ENCODE data around the gene SLC24A3. TPM values are rescaled to one million over a fixed set of nuclear protein-coding genes. Genes with fewer than 3 reads are reported as not detected.

The SLC24A3 gene
- polyA plus RNA-seq, 3 donors = 3.0 to 4.5 (median 3.1) TPM

DNA sequence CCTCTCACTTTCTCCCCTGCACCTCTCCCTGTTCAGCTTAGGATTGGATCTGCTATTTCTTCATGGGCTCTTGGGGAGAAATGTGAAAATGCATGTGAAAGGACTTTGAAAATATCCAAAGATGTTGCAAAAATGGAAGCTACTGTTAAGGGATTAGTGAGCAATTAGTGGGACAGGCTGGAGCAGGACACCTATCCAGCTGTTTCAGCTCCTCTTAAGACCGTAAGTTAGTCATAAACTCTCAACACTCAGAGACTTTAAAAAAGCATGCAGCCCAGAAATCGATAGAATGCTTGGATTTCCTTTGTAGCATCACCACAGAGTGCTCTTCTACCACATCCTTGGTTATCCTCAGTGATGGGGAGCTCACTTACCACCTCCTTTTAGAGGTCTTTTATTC, 88.7 kb downstream of the SLC24A3 start:
- no peak for DNase-seq

DNA sequence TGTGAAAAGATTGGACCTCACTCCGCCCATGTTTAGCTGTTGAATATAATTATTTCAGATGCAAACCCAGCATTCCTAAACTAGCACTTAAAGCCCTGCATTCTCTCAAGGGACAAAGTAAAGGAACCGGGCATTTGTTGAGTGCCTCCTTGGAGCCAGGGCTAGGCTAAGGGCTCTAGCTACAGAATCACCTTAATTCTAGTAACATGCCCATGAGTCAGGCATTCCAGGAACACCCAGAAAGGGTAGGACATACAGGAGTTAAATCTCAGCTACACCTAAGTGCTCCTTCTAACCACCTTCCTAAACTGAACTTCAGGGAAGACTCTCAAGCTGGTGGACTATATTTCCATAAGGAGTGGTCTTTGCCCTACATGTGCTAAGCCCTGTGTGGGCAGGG, 89.4 kb downstream of the SLC24A3 start:
- DNase-seq = no peak

DNA sequence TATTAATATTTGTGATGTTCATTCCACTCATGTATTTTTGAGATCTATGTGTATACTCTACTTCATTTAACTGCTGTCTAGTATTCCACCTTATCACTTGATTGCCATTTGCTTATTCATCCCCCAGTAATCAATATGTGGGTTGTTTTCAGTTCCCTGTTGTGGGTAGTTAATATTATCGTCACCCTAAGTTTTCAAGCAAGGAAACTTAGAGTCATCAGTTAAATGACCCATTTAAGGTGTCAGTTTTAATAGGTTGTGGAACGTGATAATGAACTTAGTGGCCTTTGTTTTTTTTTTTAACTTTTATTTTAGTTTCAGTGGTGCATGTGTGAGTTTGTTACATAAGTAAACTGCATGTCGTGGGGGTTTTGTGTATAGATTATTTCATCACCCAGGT, 90.3 kb downstream of the SLC24A3 start:
- DNase-seq = no peak

DNA sequence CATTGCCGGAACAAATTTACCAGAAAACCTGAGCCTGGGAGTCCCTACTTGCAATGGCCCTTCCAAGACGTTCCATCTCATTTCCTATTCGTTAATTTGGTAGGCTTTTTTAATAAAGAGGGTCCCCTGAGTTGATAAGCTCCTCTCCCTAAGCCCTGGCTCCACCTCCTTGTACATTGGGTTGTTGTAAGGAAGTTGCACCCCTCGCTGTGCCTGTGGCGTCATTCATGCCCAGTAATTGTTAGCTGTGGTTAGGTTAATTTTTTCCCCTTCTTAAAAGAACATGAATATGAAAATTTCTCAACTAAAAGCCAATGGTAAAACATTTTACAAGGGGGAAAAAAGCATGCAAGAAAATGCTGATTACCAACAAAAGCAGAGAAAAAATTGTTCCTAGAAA, 91.9 kb downstream of the SLC24A3 start:
- DNase-seq = no peak

DNA sequence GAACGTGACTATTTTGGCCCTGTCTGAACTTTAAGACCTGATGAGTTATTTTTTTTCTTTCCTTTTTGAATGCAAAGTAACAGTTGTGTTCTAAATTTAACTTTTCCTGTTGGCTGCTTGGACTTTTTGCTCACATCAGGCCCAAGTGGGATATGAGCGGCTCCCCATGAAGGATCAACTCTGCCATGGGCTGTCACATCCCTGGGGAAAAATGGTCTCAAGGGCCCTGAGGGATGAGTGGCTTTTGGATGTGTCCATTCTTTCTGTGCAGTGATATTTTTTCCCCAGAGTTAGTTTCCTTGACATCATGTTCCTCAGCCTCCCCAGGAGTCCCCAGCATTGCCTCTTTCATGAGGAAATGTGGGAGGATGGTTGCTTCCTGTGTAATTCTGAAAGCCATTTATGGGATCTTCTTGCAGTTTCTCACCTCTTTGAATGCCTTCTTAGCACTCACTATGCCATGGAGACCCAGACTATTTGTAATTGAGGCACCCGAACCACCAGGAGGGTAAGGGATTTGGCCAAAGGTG, 92.5 kb downstream of the SLC24A3 start:
- DNase-seq = no peak

DNA sequence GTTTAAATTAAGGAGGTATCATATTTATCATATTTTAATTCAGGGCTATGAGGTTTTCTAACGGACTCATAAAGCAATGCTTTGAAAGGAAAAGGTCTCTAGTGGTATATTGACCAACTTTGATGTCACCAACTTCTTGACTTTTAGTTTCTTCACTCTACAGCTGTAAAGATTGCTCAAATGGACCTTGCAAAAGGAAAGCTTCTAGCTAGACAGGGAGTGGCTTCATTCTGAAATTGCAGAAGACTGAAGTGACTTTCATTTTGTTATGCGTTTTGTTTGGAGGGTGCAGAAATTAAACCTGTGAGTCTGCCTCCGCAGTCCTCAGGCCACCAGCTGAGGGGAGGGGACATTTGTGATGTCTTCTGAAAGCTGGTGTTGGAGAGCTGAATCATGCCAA, 95.7 kb downstream of the SLC24A3 start:
- no peak for DNase-seq

DNA sequence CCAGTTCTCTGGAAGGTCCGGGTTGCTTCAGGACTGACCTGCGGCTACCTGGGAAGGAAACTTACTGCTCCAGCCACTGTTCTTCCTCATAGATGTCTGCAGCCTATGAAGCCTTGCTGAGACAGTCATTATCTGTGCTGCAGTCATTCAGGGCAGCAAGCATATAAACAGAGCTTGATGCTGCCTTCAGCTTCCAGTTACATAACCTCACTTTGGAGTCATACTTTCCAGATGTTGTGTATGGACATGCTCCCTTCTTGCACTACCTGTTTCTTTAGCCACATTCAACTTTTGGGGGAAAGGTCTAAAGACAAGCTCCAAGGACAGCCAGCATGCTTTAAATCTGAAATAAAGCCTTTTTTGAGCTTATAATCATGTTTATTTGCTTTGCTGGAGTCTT, 98.1 kb downstream of the SLC24A3 start:
- no peak for DNase-seq

DNA sequence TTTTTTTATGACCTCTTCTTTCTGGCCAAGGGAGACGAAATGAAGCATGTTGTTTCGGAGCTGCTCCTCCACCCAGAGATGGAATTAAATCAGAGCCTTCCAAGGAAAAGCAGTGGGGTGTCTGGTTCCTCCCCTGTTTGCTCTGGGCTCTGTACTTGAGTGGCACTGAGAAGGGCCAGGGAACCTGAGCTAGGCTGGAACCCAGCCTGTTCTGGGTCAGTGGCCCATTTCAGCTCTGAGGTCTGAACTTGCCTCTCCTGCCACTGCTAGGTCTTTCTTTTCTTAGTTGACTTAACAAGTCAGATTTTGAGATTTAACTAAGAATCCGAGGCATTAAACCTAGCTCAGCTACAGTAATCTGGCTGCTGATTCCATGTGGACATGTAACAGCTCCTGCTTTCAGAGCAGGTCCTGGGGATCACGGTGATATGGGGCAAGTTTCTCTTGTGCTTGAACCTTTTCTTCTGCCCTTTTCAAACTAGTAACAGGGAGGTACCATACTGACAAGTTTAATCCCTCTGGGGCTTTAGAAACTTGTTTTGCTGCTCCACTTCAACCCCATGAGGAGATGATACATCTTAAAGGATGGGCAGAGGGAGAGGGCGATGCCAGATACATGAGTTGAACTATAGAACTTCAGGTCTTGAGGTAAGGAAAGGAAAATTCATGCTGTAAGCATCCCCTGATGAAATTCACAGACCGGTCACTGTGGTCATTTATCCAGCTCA, 101.1 kb downstream of the SLC24A3 start:
- no peak for DNase-seq

DNA sequence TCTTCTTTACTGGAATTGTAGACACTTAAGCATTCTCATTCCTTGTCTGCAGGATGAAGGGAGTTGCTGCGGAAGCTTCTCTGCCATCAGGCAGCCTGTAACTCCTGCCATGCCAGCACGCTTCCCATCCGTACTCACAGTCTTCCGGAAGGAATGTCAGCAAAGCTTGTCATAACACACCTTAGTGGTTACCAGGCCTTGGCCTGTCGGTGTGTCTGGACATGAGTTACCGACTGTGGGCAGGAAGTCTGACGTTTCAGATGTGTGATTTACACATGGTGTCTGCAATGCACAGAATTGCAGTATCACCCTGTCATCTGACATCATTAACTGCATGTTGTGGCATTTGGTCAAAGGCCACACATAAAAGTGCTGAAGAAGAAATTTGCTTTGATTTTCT, 102.2 kb downstream of the SLC24A3 start:
- no peak for DNase-seq

DNA sequence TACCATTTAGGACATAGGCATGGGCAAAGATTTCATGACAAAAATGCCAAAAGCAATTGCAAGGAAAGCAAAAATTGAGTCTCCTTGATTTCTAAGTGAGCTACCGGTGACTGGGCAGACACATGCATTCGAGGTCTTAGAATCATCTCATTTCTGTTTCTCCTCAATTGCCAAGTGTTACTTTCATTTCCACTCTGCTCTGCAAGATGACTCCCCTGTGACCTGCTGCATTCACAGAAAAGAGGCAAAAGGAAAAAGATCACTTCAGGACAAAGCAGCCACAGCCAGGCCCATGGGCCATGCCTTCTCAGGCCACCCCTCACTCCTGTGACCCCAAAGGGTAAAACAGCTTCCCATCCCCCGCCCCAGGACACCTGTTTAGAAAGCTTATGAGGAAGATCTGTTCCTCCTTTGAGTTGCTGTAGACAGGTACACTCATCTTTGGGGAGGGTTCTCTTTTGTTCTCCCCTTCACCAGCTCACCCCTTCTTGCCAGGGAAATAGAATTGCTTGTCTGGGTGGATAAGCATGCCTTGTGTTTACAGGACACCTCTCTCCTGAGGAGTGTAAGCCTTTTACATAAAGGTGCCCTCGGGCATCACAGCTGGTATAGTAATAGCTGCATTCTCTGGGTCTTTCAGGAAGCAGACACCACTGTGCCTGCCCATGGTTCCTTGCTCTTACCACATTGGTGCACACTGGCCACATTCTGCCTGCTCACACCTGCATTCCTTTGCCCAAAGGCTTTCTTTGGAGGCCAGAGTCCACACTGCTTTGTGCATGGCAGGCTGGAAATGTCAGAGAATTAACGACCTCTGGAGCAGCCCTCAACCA, 105.0 kb downstream of the SLC24A3 start:
- no peak for DNase-seq

DNA sequence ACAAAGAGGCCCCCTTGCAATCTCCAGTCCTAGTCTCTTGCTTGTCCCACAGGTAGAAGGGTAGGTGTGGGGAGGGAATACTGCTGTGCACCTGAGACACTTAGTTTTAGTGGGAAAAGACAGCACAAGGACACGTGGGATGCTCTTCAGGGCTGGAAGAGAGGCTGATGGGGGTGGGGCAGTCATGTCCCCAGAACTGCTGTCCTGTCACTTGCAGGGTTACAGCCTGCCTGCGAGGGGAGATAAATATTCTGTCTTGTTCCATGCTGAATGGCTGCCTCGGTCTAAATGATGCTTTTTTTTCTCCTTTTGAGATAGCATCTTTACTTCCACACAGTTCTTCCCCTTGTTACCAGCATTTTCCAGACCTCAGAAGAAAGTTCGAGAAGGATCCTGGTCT, 106.2 kb downstream of the SLC24A3 start:
- DNase-seq = no peak

DNA sequence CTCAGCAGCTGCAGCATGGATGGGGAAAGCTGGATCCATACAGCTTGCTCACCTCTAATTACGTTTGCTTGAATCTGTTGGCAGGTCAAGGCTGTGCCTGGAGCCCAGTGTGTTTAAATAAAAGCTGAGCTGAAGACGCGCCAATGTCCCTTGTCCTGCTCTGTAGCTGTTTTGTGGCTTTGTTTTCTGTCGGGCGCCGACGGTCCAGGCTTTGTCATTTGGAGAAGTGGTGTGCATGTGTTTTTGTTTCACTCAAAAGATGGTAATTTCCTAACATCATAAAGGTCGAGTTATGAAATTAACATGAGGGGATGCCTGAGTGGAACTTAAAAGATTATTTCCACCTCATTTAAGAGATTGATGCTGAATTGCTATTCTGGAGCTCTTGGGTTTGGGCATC, 107.6 kb downstream of the SLC24A3 start:
- DNase-seq = no peak

DNA sequence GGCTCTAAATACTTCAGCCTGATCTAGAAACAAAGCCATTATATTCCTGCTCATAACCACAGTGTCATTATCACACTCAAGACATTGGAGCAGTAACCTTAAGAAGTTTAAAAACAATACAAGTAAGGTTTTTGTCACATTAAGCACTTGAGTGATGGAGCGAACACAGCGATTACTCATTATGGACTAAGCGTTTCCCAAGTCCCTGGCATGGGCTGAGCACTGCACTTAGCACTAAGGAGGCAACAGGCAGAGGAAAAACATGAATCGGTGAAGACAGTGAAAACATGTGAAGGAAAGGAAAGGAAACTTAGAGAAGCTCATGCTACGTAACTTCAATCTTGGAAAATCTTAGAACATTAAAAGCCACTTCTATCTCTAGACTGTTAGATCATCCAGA, 108.7 kb downstream of the SLC24A3 start:
- no peak for DNase-seq

DNA sequence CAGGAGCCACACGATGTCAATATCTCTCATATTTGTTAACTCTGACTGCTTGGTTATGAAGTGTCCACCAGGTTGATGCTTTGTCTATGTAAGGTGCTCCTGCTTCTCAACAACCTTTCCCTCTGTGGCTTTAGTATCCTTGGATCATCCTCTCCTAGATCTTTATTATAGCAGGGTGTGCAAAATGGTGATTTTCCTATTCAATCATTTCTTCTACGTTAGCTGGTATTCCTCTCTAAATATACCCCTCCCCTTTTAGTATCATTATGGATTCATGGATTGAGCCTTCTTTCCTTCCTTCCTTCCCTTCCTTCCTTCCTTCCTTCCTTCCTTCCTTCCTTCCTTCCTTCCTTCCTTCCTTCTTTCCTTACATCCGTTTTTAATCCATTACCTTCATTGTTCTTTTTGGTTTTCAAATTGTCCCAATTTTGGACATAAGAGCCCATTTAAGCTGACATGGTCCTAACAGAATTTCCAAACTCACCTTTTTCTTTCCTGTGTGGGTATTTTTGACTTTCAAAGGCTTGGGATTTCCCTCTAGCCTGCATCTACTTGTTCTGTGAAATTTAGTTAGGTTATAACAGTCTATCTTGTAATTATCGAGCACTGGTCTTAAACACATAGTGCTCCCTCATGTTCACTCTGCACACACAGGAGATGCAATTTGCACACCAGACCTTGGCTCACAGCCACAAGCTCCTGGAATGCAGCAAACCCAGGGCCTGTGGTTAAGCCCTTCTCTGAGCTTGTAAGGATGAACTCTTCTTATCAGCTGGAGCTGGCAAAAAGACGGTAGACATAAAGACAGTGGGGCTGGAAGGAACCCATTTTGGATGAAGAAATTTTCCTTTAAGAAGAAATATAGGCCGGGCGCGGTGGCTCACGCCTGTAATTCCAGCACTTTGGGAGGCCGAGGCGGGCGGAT, 109.9 kb downstream of the SLC24A3 start:
- DNase-seq = no peak

DNA sequence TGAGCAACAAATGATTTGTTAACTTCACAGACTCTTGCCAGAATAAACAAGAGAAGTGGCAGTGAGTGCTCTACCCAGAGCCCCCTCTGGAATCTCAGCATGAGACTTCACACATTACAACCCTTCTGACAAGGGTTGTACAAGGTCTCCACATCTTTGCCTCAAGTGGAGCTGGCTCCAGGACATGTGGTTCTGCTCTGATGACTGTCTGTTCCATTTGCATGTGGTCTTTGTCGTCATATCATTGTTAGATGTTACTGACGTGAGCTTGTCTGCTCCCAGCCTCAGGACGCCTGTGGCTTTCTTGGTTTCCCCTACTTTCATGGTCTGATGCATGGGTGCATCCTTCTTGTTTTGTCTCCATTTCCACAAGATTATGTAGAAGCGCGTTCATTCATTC, 115.0 kb downstream of the SLC24A3 start:
- DNase-seq = no peak

DNA sequence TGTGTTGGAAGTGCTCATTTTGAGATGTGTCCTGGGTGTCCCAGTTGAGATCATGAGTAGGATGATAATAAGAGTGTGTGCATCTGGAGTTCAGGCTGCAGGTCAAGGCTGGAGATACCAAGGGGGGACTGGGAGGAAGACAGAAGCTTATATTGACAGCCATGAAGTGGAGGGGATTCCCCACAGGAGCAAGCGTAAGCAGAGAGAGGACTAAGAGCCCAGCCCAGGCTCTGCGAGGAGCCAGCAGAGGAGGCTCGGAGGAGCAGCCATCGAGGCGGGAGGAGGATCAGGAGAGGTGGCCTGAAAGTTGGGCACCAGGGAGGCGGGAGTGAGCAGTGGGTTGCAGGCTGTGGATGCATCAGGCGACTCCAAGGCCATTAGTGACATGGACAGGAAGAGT, 116.2 kb downstream of the SLC24A3 start:
- DNase-seq = no peak

DNA sequence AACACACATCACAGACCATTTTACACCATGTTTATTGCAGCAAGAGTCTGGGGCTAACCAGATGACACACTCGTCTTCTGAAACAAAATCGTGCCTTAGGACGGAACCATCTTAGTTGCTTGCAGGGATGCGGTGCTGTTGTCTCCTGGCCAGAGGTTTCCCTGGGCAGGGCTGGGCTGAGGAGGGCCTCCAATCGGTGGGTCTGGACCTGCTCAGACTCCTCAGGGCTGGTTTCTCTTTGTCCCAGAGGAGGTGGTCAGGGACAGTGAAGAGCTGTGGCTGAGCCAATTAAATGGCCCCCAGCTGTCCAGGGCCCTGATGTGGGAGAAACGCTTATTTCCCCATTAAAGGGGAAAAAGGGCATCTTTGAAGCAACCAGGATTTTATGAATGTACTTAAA, 117.6 kb downstream of the SLC24A3 start:
- no peak for DNase-seq

DNA sequence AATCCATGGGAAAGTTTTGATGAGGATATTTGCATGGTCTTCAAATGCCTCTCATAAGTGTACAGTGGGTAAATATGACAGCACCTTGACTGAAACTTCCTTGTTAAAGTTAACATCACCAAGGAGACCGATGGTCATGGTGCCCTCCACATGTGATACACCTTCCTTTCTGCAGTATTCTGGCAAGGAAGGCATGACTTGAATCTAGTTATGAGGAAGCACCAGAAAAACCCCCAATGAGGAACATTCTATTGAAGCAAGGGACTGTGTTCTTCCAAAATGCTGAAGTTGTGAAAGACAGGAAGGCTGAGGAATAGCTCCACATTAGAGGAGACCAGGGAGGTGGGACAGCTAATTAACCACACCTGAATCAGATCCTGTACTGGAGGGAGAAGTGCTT, 118.3 kb downstream of the SLC24A3 start:
- DNase-seq = no peak

DNA sequence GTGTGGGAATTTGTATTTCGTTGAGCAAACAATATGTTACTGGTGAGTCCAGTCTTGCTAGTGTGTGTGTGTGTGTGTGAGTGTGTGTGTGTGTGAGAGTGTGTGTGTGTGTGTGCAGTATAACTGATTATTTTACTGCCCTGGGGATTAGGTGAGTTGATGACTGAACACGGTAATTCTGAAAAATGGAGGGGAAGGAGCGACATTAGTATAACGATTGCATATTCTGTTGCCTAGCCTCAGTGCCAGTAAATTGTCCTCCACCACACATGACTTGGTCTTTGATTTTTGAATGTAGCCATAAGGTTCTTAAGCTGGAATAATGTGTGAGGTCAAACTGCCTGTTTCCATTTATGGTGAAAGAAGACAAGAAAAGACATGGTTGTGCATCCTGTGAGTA, 121.1 kb downstream of the SLC24A3 start:
- no peak for DNase-seq

DNA sequence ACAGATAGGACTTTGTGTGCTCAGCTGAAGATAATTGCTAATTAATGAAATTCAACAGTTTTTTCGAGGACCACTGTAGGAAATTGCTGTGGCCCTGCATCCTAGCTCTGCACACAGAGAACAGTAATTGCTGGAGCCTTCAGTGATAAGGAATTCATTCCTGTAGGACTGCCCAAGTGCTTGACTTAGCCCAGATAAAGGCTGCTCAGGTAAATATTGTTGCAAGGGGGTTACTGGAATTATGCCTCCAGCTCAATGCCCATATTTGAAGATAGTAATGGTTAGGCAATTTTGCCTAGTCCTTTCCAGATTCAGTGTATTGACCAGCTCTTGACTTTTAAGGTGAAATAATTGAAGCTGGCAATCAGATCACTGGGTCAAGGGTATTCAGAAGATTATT, 122.9 kb downstream of the SLC24A3 start:
- no peak for DNase-seq

DNA sequence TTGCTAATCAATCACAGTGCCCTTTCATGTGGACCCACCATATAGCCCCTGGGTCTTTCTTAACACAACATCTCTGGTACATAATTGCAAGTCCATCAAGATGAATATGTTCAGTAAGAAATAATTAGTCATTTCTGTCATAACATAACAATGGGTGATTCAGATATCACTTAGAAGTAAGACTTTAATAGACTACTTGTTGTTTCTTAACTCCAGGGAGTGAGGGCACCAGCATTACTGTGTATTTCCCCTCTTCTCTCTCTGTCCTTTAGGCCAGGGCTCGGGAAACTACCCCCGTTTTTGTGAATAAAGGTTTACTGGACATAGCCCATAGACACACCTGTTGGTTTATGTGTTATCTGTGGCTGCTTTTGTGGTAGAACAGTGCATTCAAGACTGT, 123.5 kb downstream of the SLC24A3 start:
- DNase-seq = no peak

DNA sequence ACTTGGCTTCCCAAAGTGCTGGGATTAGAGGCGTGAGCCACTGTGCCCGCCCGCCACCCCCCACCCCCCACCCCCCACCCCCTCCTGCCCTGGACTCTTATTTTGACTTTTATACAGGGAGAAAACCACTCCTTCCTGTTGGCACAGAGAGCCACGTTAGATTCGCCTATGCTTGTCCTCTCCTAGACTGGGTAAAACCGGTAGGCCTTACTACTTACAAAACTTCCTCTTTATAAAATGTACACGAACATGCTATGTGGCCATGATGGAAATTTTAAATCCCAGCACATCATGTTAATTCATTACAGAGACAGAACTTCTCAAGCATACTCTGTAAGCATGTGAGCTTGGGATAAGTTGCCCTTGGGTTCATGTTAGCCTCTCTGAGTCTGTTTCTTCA, 124.2 kb downstream of the SLC24A3 start:
- DNase-seq = no peak
